HepG2 (cell line): ENCODE data around the gene SGF29. TPM values are rescaled to one million over a fixed set of nuclear protein-coding genes. Genes with fewer than 3 reads are reported as not detected.
"Not testable (repeated sequence)": the region's sequence is repeated elsewhere in the genome, so short reads cannot be mapped to it uniquely, and the experiment has no call there.

Experiments
- ATAC-seq: fragments of 200-7000 bp; cut with Tn5 transposase; 3 replicates; pipeline ENCODE4 v1.9.1; 2020; ENCODE audit warnings: mild to moderate bottlenecking, moderate library complexity
- BruUV-seq: library from RNA; stranded (reverse); fragments of 400-500 nt; replicated peaks from 2 replicates; lab custom pipeline; 2021; lab: Mats Ljungman, UMichigan
- CTCF ChIA-PET: fragments of 300-600 bp; formaldehyde crosslinking; extraction: SDS; loops from one replicate; lab custom pipeline; 2021; ENCODE audit warnings: low total read pairs, inconsistent platforms, low intra/inter-chr PET ratio; lab: Yijun Ruan, JAX
- POLR2A ChIA-PET: fragments of 350-600 bp; sonication (Branson Sonifier 250); formaldehyde crosslinking; loops from one replicate; lab custom pipeline; 2020; ENCODE audit warnings: antibody characterized with exemption, inconsistent platforms; lab: Yijun Ruan, JAX
- DNase-seq: peaks from one replicate; pipeline ENCODE4 v3.0.0-alpha.2; 2015; ENCODE audit warnings: low spot score
- FAIRE-seq: peaks from 3 replicates; lab custom pipeline; 2011; peaks lifted over from hg19 to GRCh38; lab: Jason Lieb, UNC
- H2AFZ ChIP-seq: one replicate; pipeline ENCODE4 v1.6.1; 2011; ENCODE audit warnings: low read length, inconsistent platforms
- H3K27ac ChIP-seq: fragments of 300-600 bp; 3 replicates; pipeline ENCODE4 v1.8.0; 2011; ENCODE audit warnings: mixed run types, mild to moderate bottlenecking, mixed read lengths, low read length, inconsistent platforms; ENCODE audit not compliant: insufficient read depth; ENCODE audit errors: extremely low read length
- H3K27me3 ChIP-seq, 2 experiments: fragments of 200-600 bp in 1 of 2; 2 replicates in 1 of 2; 3 replicates in 1 of 2; pipeline versions ENCODE4 v1.6.0 to v1.8.0; 2011; ENCODE audit warnings: low read length in 2 of 2, mild to moderate bottlenecking in 2 of 2, moderate library complexity in 2 of 2, inconsistent platforms in 1 of 2; ENCODE audit not compliant: insufficient read depth in 2 of 2, control insufficient read depth in 1 of 2
- H3K36me3 ChIP-seq, 2 experiments: fragments of 200-600 bp in 1 of 2; replicated peaks in 1 of 2; 2 replicates in 1 of 2; 3 replicates in 1 of 2; pipeline versions ENCODE4 v1.5.1 to v1.8.0; 2011; ENCODE audit warnings: low read length in 2 of 2, inconsistent platforms in 1 of 2; ENCODE audit not compliant: insufficient read depth in 2 of 2, control insufficient read depth in 1 of 2
- H3K4me1 ChIP-seq: 2 replicates; pipeline ENCODE4 v1.5.1; 2012; ENCODE audit warnings: low read length, inconsistent platforms; ENCODE audit not compliant: insufficient read depth
- H3K4me2 ChIP-seq: 2 replicates; pipeline ENCODE4 v1.6.0; 2011; ENCODE audit warnings: low read depth, low read length, inconsistent platforms
- H3K4me3 ChIP-seq, 3 experiments: fragments of 200-600 bp in 1 of 3; sonication (generic), shearing (Covaris generic) in 1 of 3; replicated peaks in 1 of 3; 2 replicates each; pipeline ENCODE4 v1.5.1; 2011 to 2016; ENCODE audit warnings: low read length in 3 of 3, inconsistent platforms in 2 of 3, low read depth in 2 of 3, mild to moderate bottlenecking in 2 of 3, control low read depth in 1 of 3, mixed read lengths in 1 of 3; ENCODE audit not compliant: insufficient read depth in 1 of 3
- H3K79me2 ChIP-seq: one replicate; pipeline ENCODE4 v1.6.1; 2011; ENCODE audit warnings: low read length, inconsistent platforms; ENCODE audit not compliant: insufficient read depth
- H3K9ac ChIP-seq: 2 replicates; pipeline ENCODE4 v1.6.0; 2011; ENCODE audit warnings: mild to moderate bottlenecking, low read depth, low read length, inconsistent platforms; ENCODE audit not compliant: insufficient read depth
- H3K9me3 ChIP-seq: 2 replicates; pipeline ENCODE4 v1.5.1; 2012; ENCODE audit warnings: mild to moderate bottlenecking, low read length
- H4K20me1 ChIP-seq: 2 replicates; pipeline ENCODE4 v1.6.0; 2011; ENCODE audit warnings: inconsistent platforms, mild to moderate bottlenecking, low read length, moderate library complexity; ENCODE audit not compliant: insufficient read depth
- ARID5B ChIP-seq: IDR thresholded peaks from 2 replicates; pipeline ENCODE4 v1.4.0; 2020; ENCODE audit warnings: mild to moderate bottlenecking, missing genetic modification reagents
- LCORL ChIP-seq, 2 experiments: fragments of 450-650 bp in 1 of 2; sonication (generic) in 1 of 2; formaldehyde crosslinking in 1 of 2; IDR thresholded peaks; 2 replicates each; pipeline versions ENCODE4 v1.5.0 to v1.6.1; 2017 to 2020; ENCODE audit warnings: antibody characterized with exemption in 1 of 2, missing genetic modification reagents in 1 of 2
- NR2F1 ChIP-seq, 2 experiments: fragments of 450-650 bp in 1 of 2; formaldehyde crosslinking in 1 of 2; IDR thresholded peaks; 2 replicates each; pipeline versions ENCODE4 v1.5.0 to v1.6.1; 2016 to 2020; ENCODE audit warnings: mild to moderate bottlenecking in 1 of 2, missing compliant biosample characterization in 1 of 2, missing genetic modification reagents in 1 of 2, moderate library complexity in 1 of 2
- PATZ1 ChIP-seq: sonication (generic); formaldehyde crosslinking; IDR thresholded peaks from 2 replicates; pipeline ENCODE4 v1.4.0; 2020; ENCODE audit warnings: missing genetic modification reagents
- PAXIP1 ChIP-seq: sonication (generic); formaldehyde crosslinking; conservative IDR thresholded peaks from 2 replicates; pipeline ENCODE4 v1.4.0; 2020; ENCODE audit warnings: mild to moderate bottlenecking, missing genetic modification reagents, moderate library complexity
- POGK ChIP-seq: sonication (generic); formaldehyde crosslinking; conservative IDR thresholded peaks from 2 replicates; pipeline ENCODE4 v1.8.0; 2022; ENCODE audit warnings: mild to moderate bottlenecking, moderate library complexity, missing genetic modification reagents
- RARA ChIP-seq: IDR thresholded peaks from 2 replicates; pipeline ENCODE4 v1.6.1; 2016; ENCODE audit warnings: missing genetic modification reagents, missing compliant biosample characterization
- RXRB ChIP-seq: IDR thresholded peaks from 2 replicates; pipeline ENCODE4 v1.6.1; 2016; ENCODE audit warnings: borderline replicate concordance, missing genetic modification reagents, missing compliant biosample characterization
- SOX6 ChIP-seq, 2 experiments: fragments of 450-650 bp in 1 of 2; sonication (generic) in 1 of 2; formaldehyde crosslinking in 1 of 2; IDR thresholded peaks; 2 replicates each; pipeline versions ENCODE4 v1.4.0 to v1.6.1; 2017 to 2020; ENCODE audit warnings: antibody characterized with exemption in 1 of 2, mild to moderate bottlenecking in 1 of 2, missing genetic modification reagents in 1 of 2
- ZNF430 ChIP-seq: sonication (generic); formaldehyde crosslinking; IDR thresholded peaks from 2 replicates; pipeline ENCODE4 v1.9.0; 2021; ENCODE audit warnings: mild to moderate bottlenecking, missing genetic modification reagents
- WGBS: methylation state at CpG from one replicate; pipeline ENCODE4 v1.1.6; 2017; ENCODE audit warnings: low lambda C conversion rate; 5-methylcytosine and 5-hydroxymethylcytosine counted together
- in situ Hi-C: cut with HindIII; loops from 2 replicates; pipeline ENCODE4 v1.10.0; 2017; ENCODE audit warnings: low pct_unique_long_range_greater_than_20kb; ENCODE audit not compliant: extremely low pct_ligation_motif_present
- intact Hi-C: fragments of 100-400 bp; cut with micrococcal nuclease; formaldehyde crosslinking; loops from one replicate; pipeline ENCODE4 v1.10.0; 2022; ENCODE audit not compliant: unreplicated experiment
- polyA plus RNA-seq, 8 experiments: library from polyadenylated mRNA; depleted of rRNA in 3 of 8; stranded (reverse) in 7 of 8; unstranded in 1 of 8; fragments of >200 nt; fragmentation: Illumina TruSeq in 4 of 8; extraction: Trizol in 4 of 8; gene quantifications; 2 replicates each; pipeline versions ENCODE4 v1.2.1 to v1.2.3, GENCODE V29; 2011 to 2016; ENCODE audit warnings: low read depth in 4 of 8, missing spikeins in 1 of 8, mixed read lengths in 1 of 8; ENCODE audit not compliant: insufficient read depth in 1 of 8
- total RNA-seq, 5 experiments: library from RNA; depleted of rRNA; stranded (reverse); fragments of >200 nt; fragmentation: Illumina TruSeq; extraction: Trizol; gene quantifications; 2 replicates each; pipeline ENCODE4 v1.2.3, GENCODE V29; 2016; ENCODE audit warnings: low read depth in 1 of 5

The SGF29 gene
- total and polyA plus RNA-seq, 2 of the 13 experiments (the other 11 are each of a cell fraction or from before 2014, with no cell fraction given), result 5.0 to 29.4 TPM

GRCh38 chr16:28622532-28623171 is 68.9 kb downstream of the SGF29 start:
- POLR2A ChIA-PET; BruUV-seq; H2AFZ ChIP-seq; H3K9me3 ChIP-seq; H3K9ac ChIP-seq; in situ Hi-C loops; intact Hi-C loops; DNase-seq; H3K27me3 ChIP-seq; FAIRE-seq; H3K79me2 ChIP-seq; H4K20me1 ChIP-seq; CTCF ChIA-PET; H3K27ac ChIP-seq; H3K4me3 ChIP-seq; H3K36me3 ChIP-seq; TF ChIP-seq SOX6, LCORL (IDR thresholded peaks at IDR 0.05): not testable (repeated sequence)
- 40% methylated on average over 24 of the region's 24 CpGs for WGBS
- Histone ChIP-seq H3K4me1 (peaks cover 40% of the 10 kb centered on the region), H3K4me2 (peak overlapping the region; percentile 52)
- ATAC-seq, result peak; percentile 55
- TF ChIP-seq ARID5B (CRISPR knock-in tag) (peak; percentile 39; the same call in 1 of the 2 replicates), ZNF430 (CRISPR knock-in tag) (0 out of 2 replicates have a peak, but pooled peaks have one; percentile 21), SOX6 (CRISPR knock-in tag; IDR thresholded peaks at IDR 0.05) (peak; percentile 34; the same call in 1 of the 2 replicates), PAXIP1 (peak; percentile 58), RXRB (CRISPR knock-in tag) (peak; percentile 70), PATZ1 (CRISPR knock-in tag) (0 out of 2 replicates have a peak, but pooled peaks have one; percentile 15), NR2F1 (CRISPR knock-in tag; IDR thresholded peaks at IDR 0.05) (peak in 1 of 2 experiments; percentile 48; a peak in 1 of 4 replicates), POGK (CRISPR knock-in tag) (0 out of 2 replicates have a peak, but pooled peaks have one; percentile 35), RARA (peak; percentile 74), LCORL (CRISPR knock-in tag; IDR thresholded peaks at IDR 0.05) (0 out of 2 replicates have a peak, but pooled peaks have one; percentile 21)
